GM19023 (cell line): Measurements from ENCODE around the gene SLC19A1.

Experiments
- ATAC-seq: cut with Tn5 transposase; IDR thresholded peaks from one replicate; pipeline ENCODE4 v1.9.1; 2021; ENCODE audit warnings: mild to moderate bottlenecking, moderate library complexity; ENCODE audit not compliant: unreplicated experiment

The SLC19A1 gene

GRCh38 chr21:45521241-45521640 lies 21.0 kb downstream of the SLC19A1 start:
- ATAC-seq, result no peak

DNA sequence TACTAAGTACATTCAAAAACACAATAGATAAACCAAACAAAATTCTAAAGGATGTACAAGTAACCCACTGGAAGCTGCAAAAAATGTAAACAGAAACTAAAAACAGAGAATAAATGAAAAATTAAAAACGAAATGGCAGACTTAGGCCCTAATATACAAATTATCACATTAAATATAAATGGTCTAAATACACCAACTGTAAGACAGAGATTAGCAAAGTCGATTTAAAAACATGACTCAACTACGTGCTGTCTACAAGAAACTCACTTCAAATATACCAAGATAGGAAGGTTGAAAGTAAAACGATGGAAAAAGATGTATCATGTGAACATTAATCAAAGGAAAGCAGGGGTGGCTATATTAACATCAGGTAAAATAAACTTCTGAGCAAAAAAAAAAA lies 23.1 kb downstream of the SLC19A1 start:
- no peak for ATAC-seq

GRCh38 chr21:45518742-45519141 lies 23.5 kb downstream of the SLC19A1 start:
- ATAC-seq, result no peak

DNA sequence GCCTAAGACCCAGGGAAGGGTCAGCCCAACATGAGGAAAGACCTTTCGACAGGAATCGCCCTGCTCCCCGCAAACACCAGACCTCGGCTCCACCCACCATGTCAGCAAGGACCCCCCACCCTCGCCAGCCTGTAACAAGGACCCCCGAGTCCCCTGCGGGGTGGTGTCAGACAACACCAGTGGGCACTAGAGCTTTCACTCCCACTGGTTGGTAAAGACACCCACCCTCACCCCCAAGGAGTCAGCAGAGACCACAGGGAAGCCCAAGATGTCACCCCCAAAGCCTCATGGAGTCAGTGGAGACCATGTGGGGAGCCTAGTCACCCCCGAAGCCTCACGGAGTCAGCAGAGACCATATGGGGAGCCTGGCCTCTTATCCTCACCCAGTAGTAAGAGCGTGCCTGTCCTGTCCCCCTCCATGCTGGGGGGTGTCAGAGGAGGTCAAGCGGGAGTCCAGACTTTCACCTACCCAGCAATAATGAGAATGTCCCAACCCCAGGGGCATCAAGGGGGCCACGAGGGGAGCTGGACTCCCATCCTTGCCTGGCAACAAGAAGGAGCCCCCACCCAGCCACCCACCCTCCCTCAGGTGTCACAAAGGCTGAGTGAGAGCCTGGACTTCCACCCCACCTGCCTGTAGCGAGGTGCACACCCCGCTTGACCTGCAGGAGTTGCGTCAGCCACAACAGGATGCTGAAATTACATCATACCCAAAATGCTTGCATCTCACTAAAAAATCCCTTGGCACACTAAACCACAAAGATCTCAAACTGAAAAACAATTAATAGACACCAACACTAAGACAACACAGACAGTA lies 24.8 kb downstream of the SLC19A1 start:
- no peak for ATAC-seq

DNA sequence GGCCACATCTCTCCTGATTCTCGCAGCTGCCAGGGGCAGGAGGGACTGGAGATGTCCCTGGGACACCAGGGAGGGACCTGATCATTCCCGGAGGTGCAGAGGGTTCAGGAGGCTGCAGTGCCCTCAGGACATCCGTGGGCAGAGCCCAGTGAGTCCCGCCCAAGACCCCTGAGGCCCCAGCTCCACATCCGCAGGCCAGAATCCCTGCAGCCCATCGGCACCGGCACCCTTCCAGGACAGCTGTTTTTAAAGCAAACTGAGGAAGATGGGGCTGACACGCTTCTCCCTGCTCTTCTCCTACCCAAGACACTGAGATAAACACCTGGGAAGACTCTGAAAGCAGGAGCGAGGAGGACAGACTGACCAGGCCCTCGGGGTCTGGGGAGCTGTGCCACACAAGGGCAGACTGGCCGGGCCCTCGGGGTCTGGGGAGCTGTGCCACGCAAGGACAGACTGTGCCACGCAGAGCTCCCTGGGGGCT lies 25.5 kb downstream of the SLC19A1 start:
- ATAC-seq, result no peak

DNA sequence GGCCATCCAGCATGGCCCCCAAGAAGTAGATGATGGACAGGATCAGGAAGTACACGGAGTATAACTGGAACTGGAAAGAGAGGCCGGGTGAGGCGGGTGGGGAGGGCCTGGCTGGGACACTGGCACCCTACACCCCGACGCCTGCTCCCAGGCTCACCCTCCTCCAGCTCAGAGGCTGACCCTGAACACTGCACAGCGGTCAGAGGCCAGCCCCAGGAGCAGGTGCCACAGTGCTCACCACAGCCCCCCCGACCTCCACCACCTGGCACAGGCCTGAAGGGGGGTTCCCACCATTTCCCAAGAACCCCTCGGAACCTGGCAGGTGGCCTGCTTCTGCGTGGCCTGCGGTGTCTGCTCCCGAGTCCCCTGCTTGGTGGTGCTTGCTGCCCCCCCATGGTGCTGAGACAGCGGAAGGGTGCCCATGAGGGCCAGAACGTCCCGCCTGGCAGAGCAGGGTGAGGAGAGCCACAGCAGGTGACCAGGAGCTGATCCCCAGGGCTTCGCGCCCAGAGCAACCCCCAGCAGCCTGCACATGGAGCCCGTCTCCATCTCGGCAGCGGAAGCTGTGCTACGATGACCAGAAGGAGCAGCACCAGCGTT lies 26.1 kb downstream of the SLC19A1 start:
- ATAC-seq, result no peak

- no peak for ATAC-seq
Measured at GRCh38 chr21:45515241-45516061, 26.8 kb downstream of the SLC19A1 start.

DNA sequence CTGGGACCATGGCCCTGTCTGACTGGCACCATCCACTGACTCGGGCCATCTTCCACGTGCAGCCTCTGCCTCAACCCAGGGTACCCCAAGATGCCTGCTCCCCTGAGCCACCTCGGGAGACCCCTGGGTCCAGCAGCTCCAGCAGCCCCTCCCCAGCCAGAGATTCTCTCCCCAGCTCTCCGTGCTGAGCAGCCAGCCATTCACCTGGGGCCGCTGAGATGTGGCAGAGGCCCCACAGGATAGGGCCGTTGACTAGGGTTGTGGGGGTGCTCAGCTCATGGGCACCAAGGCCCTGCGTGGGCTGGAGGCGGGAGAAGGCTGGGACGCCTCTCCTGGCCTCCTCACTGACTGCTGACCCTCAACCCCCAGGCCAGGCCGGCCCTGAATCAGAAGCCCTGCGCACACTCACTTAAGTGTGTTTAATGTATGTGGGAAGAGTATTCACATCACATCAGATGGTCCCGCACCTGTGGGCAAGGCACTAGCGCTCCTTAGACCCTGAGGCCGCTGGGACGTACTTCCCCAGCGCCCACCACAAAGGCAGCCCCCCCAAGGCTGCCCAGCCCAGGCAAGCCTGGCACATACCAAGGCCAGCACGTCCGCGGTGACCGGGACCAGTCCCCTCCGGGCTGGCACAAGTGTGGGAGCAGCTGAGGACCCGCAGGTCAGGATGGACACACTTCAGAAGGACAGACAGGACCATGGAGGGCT lies 27.8 kb downstream of the SLC19A1 start:
- ATAC-seq, result no peak

DNA sequence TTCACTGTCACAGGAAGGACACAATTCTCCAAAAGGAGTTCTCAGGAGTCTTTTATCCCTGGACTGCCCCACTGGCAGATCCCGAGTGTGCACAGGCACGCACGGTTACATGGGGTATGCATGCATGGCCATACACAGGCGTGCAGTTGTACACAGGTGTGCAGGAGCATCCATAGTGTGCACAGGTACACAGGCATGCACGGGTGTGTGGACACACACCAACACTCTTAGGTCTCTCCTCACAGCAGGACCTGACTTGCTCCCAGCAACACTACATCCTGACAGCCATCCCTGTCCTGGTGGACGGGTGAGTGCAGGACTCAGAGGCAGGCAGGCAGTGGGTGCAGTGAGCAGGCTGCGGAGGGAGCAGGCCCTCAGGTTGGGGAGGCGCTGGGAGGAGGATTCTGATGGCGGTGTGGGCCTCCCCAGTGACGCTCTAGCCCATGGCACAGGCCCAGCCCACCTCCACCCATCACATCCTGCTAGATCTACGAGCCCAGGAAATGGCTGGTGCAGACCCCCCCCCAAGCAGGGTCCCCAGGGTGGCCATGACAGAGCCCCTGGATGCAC lies 28.4 kb downstream of the SLC19A1 start:
- ATAC-seq, result no peak

DNA sequence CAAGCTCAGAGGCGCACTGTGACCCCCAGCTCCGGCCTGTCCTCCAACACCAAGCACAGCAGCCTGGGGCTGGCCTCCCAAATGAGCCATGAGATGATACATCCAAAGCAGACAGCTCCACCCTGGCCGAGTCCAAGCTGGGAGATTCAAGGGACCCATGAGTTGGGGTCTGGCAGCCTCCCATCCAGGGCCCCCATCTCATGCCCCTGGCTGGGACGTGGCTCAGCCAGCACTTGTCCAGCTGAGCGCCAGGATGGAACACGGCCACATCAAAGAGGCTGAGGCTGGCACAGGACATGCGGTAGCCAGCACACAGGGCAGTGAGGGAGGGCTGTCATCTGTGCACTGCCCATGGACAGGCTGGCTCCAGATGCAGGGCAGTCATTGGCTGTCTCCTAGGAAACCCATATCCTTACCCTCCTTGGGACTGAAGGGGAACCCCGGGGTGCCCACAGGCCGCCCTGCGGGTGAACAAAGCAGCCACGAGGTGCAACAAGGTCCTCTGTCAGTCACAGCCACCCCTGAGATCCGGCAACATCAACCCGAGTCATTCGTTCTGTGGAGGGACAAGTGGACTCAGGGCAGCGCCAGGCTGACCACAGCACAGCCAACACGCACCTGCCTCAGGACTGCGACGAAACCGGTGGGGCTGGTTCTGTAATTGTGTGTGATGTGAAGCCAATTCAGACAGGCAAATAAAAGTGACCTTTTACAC lies 29.1 kb downstream of the SLC19A1 start:
- no peak for ATAC-seq

GRCh38 chr21:45512626-45513002 lies 29.6 kb downstream of the SLC19A1 start:
- no peak for ATAC-seq

DNA sequence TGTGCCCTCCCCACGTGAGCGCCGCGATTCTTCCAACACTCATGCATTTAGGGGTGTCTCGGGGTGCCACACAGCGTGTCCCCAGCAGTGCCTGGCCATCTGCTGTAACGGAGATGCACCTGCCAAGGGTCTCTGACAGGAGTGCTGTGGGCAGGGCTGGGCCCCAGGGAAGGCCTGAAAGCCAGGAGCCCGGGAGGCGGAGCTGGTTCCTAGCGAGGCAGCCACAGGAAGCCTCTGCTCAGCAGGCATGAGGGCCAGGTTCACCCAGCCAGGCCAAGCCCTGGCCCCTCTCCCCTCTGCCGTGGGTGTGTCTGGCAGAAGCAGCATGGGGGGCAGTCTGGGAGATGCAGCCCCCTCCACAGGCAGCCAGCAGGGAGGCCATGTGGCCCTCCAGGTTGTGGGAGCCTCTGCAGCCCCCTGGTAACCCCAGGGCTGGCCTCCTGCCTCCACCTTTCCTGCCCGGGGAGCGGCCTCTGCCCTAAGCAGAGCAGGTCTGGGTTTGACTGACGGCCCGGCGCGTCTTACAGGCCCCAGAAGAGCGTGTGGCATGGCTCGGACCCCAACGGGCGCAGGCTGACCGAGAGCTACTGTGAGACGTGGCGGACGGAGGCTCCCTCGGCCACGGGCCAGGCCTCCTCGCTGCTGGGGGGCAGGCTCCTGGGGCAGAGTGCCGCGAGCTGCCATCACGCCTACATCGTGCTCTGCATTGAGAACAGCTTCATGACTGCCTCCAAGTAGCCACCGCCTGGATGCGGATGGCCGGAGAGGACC lies 30.4 kb downstream of the SLC19A1 start:
- no peak for ATAC-seq

GRCh38 chr21:45511007-45511406 lies 31.2 kb downstream of the SLC19A1 start:
- no peak for ATAC-seq

DNA sequence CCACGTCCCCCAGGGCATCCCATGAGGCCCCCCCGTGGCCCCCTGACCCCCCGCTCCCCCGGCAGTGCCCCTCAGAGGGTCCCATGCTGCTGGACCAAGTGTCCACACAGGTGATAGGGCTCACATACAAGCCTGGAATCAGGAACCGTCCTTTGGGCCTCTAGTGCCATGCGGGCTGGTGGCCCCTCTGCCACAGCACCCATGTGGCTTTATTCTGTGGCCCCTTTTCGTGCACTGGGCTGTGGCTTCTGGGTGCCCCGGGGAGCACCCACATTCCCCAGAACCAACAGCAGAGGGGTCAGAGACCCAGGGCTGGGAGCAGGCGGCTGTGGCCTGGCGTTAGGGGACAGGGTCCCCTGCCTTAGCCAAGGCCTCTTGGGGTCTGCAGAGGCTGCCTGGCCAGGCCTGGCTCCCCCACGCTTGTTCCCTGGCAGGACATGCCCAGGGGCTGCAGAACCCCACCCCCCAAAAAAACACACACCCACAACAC lies 31.7 kb downstream of the SLC19A1 start:
- no peak for ATAC-seq

DNA sequence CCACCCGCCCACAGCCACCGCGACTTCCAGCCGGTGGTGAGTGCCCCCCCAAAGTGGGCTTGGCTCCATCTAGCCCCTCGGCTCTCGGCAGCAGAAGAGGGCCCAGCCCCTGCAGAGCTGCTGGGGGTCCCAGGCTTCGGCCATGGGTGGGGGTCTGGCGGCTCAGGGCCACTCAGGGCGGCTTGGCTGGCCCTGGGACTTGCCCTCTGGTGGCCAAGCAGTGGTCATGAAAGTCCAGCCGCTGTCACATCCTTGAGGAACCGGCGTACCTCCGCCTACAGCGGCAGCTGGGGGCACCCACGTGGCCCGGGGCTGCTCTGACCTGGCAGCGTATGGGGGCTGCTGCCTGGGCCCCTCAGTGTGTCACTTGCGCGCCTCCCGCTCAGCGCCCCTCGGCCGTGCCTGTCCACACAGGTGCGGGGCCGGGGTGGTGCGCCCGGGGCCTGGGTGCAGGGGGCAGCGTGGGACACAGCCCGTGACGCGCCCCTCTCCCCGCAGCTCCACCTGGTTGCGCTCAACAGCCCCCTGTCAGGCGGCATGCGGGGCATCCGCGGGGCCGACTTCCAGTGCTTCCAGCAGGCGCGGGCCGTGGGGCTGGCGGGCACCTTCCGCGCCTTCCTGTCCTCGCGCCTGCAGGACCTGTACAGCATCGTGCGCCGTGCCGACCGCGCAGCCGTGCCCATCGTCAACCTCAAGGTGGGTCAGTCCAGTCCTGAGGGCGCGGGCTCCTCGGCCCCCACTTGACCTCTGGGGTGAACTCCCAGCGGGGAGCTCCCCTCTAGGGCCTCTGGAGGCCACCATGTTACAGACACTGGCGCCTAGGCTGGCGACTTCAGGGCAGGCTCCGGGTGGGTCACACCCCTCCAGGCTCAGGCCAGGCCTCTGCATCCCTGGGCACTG lies 32.4 kb downstream of the SLC19A1 start:
- ATAC-seq, result no peak

GRCh38 chr21:45508607-45509565 lies 33.4 kb downstream of the SLC19A1 start:
- no peak for ATAC-seq
